Skeletal muscle tissue (tissue), 4 donors: ENCODE data around the gene KRTAP12-1. TPM values are rescaled to one million over a fixed set of nuclear protein-coding genes. Genes with fewer than 3 reads are reported as not detected.
"Not testable (repeated sequence)": the region's sequence is repeated elsewhere in the genome, so short reads cannot be mapped to it uniquely, and the experiment has no call there.

Experiments used
- H3K27ac ChIP-seq: one replicate; pipeline ENCODE4 v1.7.0; 2013; ENCODE audit warnings: mild to moderate bottlenecking, low read depth, low read length, inconsistent platforms
- H3K27me3 ChIP-seq, 3 donors: one replicate each; pipeline ENCODE4 v1.7.0; 2013; ENCODE audit warnings: low read length in 3 of 3; ENCODE audit not compliant: control insufficient read depth in 3 of 3, insufficient read depth in 3 of 3
- H3K36me3 ChIP-seq, 3 donors: one replicate each; pipeline ENCODE4 v1.7.0; 2013; ENCODE audit warnings: low read length in 3 of 3; ENCODE audit not compliant: control insufficient read depth in 3 of 3, insufficient read depth in 3 of 3
- H3K4me1 ChIP-seq, 3 donors: one replicate each; pipeline ENCODE4 v1.7.0; 2013; ENCODE audit warnings: low read length in 3 of 3, mild to moderate bottlenecking in 3 of 3; ENCODE audit not compliant: control insufficient read depth in 3 of 3, insufficient read depth in 3 of 3
- H3K4me3 ChIP-seq, 3 donors: one replicate each; pipeline ENCODE4 v1.7.0; 2013; ENCODE audit warnings: low read length in 3 of 3
- H3K9ac ChIP-seq, 3 donors: one replicate each; pipeline ENCODE4 v1.7.0; 2013; ENCODE audit warnings: low read length in 3 of 3, mild to moderate bottlenecking in 3 of 3, moderate library complexity in 2 of 3, low read depth in 1 of 3
- H3K9me3 ChIP-seq, 3 donors: one replicate each; pipeline ENCODE4 v1.7.0; 2013; ENCODE audit warnings: low read length in 3 of 3; ENCODE audit not compliant: control insufficient read depth in 3 of 3
- total RNA-seq: library from RNA; depleted of rRNA; stranded (reverse); fragments of >200 nt; gene quantifications from one replicate; pipeline ENCODE4 v1.2.3, GENCODE V29; 2014
- donor health status: Osteomylitis.

Gene KRTAP12-1
- total RNA-seq, 1 donor from 2014 or later: not detected

- no peaks in the 10 kb centered on the region for H3K4me1 ChIP-seq
Observed at GRCh38 chr21:44671911-44672310, 10.1 kb downstream of the KRTAP12-1 start.

GRCh38 chr21:44670642-44671432 is 11.1 kb downstream of the KRTAP12-1 start:
- Histone ChIP-seq H3K4me3 (no peak overlapping the region), H3K4me1 (no peaks in the 10 kb centered on the region), H3K9me3 (peaks cover 0 to 7% (median 4%) of the 10 kb centered on the region in 3 donors), H3K27me3 (peaks cover 0 to 8% (median 0%) of the 10 kb centered on the region in 3 donors), H3K9ac (no peak overlapping the region), H3K36me3 (no peaks in the 10 kb centered on the region), H3K27ac (no peak overlapping the region)

More at GRCh38 chr21:44671911-44672310, 10.1 kb downstream of the KRTAP12-1 start:
- no peak overlapping the region for H3K27ac ChIP-seq
- H3K27me3 ChIP-seq: peaks cover 0 to 10% (median under 1%) of the 10 kb centered on the region in 3 donors
- H3K9me3 ChIP-seq: peaks cover 0 to 7% (median 4%) of the 10 kb centered on the region in 3 donors
- no peaks in the 10 kb centered on the region for H3K36me3 ChIP-seq
- H3K9ac ChIP-seq: no peak overlapping the region
- no peak overlapping the region for H3K4me3 ChIP-seq

- Histone ChIP-seq H3K4me3 (no peak overlapping the region), H3K27me3 (peaks cover 0 to 8% (median 0%) of the 10 kb centered on the region in 3 donors), H3K9ac (no peak overlapping the region), H3K36me3 (no peaks in the 10 kb centered on the region), H3K4me1 (no peaks in the 10 kb centered on the region), H3K27ac (no peak overlapping the region), H3K9me3 (peaks cover 0 to 7% (median 4%) of the 10 kb centered on the region in 3 donors)
Observed at GRCh38 chr21:44667612-44668011, 14.4 kb downstream of the KRTAP12-1 start.

GRCh38 chr21:44666401-44667320 is 15.3 kb downstream of the KRTAP12-1 start, which contains the start of gene KRTAP12-2:
Gene KRTAP12-2 (minus strand): TSS chr21:44666927. CDS start chr21:44666886, 41 bp downstream.
- Histone ChIP-seq H3K27me3 (peaks cover 0 to 8% (median 0%) of the 10 kb centered on the region in 3 donors), H3K9ac (no peak within 1 kb of the TSS), H3K27ac (no peak within 1 kb of the TSS), H3K4me3 (no peak within 1 kb of the TSS), H3K9me3 (peaks cover 0 to 7% (median 4%) of the 10 kb centered on the region in 3 donors), H3K36me3 (no peaks in the 10 kb centered on the region), H3K4me1 (no peaks in the 10 kb centered on the region)

GRCh38 chr21:44664691-44665090 is 17.3 kb downstream of the KRTAP12-1 start:
- peaks cover 0 to 3% (median 0%) of the 10 kb centered on the region in 3 donors for H3K27me3 ChIP-seq
- no peak overlapping the region for H3K27ac ChIP-seq
- no peaks in the 10 kb centered on the region for H3K9me3 ChIP-seq
- no peak overlapping the region for H3K9ac ChIP-seq
- H3K36me3 ChIP-seq: no peaks in the 10 kb centered on the region
- H3K4me3 ChIP-seq: no peak overlapping the region
- H3K4me1 ChIP-seq: no peaks in the 10 kb centered on the region

GRCh38 chr21:44661567-44661966 is 20.4 kb downstream of the KRTAP12-1 start:
- peaks cover 8 to 16% (median 13%) of the 10 kb centered on the region in 3 donors for H3K27me3 ChIP-seq
- not testable (repeated sequence) for H3K4me1 ChIP-seq, H3K27ac ChIP-seq, H3K9me3 ChIP-seq, H3K9ac ChIP-seq, H3K36me3 ChIP-seq, H3K4me3 ChIP-seq

GRCh38 chr21:44658913-44659595 is 22.9 kb downstream of the KRTAP12-1 start:
- H3K9me3 ChIP-seq: no peaks in the 10 kb centered on the region
- no peaks in the 10 kb centered on the region for H3K36me3 ChIP-seq
- no peak overlapping the region for H3K27ac ChIP-seq
- H3K4me1 ChIP-seq: no peaks in the 10 kb centered on the region
- peaks cover 8 to 21% (median 20%) of the 10 kb centered on the region in 3 donors for H3K27me3 ChIP-seq
- no peak overlapping the region for H3K9ac ChIP-seq
- H3K4me3 ChIP-seq: no peak overlapping the region

- H3K9ac ChIP-seq: no peak overlapping the region
- no peak overlapping the region for H3K27ac ChIP-seq
- H3K9me3 ChIP-seq: no peaks in the 10 kb centered on the region
- peaks cover 8 to 26% (median 25%) of the 10 kb centered on the region in 3 donors for H3K27me3 ChIP-seq
- H3K4me1 ChIP-seq: no peaks in the 10 kb centered on the region
- no peak overlapping the region for H3K4me3 ChIP-seq
- H3K36me3 ChIP-seq: no peaks in the 10 kb centered on the region
Observed at GRCh38 chr21:44658541-44658910, 23.4 kb downstream of the KRTAP12-1 start.

- H3K27ac ChIP-seq: no peak within 1 kb of the TSS
- no peak within 1 kb of the TSS for H3K9ac ChIP-seq
- no peaks in the 10 kb centered on the region for H3K9me3 ChIP-seq
- peaks cover 8 to 26% (median 25%) of the 10 kb centered on the region in 3 donors for H3K27me3 ChIP-seq
- H3K4me3 ChIP-seq: no peak within 1 kb of the TSS
- H3K36me3 ChIP-seq: no peaks in the 10 kb centered on the region
- no peaks in the 10 kb centered on the region for H3K4me1 ChIP-seq
Observed at GRCh38 chr21:44657635-44658540, 24.1 kb downstream of the KRTAP12-1 start, which contains the start of gene KRTAP12-3. Gene KRTAP12-3 (plus strand): TSS chr21:44657932. CDS start chr21:44657980, 48 bp downstream.
